K562 (cell line): ENCODE data around the gene MAP1LC3B2. TPM values are rescaled to one million over a fixed set of nuclear protein-coding genes. Genes with fewer than 3 reads are reported as not detected.

Source experiments
- BCOR ChIP-seq: fragments of 450-650 bp; IDR thresholded peaks from 2 replicates; pipeline ENCODE4 v1.6.1; 2016
- EHMT2 ChIP-seq: fragments of 450-650 bp; IDR thresholded peaks from 2 replicates; pipeline ENCODE4 v1.6.1; 2018; ENCODE audit warnings: antibody characterized with exemption
- FOXJ2 ChIP-seq: fragments of 200-800 bp; sonication (Bioruptor generic); IDR thresholded peaks from 2 replicates; pipeline ENCODE4 v1.6.1; 2016; ENCODE audit warnings: missing genetic modification characterization, missing compliant biosample characterization
- KLF10 ChIP-seq: fragments of 250-450 bp; sonication (Bioruptor Pico); IDR thresholded peaks from 2 replicates; pipeline ENCODE4 v1.6.1; 2021; ENCODE audit warnings: matching md5 sums
- MEIS2 ChIP-seq: fragments of 450-650 bp; IDR thresholded peaks from 2 replicates; pipeline ENCODE4 v1.6.1; 2014; ENCODE audit warnings: mild to moderate bottlenecking; ENCODE audit not compliant: partially characterized antibody
- PTTG1 ChIP-seq: fragments of 450-650 bp; IDR thresholded peaks from 2 replicates; pipeline ENCODE4 v1.6.1; 2016; ENCODE audit warnings: low read depth, mild to moderate bottlenecking, missing genetic modification characterization, missing compliant biosample characterization
- RBM25 ChIP-seq: fragments of 200-400 bp; formaldehyde crosslinking; IDR thresholded peaks from 2 replicates; pipeline ENCODE4 v1.6.1; 2018; ENCODE audit warnings: low read length, low read depth, moderate library complexity; ENCODE audit not compliant: severe bottlenecking
- SAFB2 ChIP-seq: fragments of 200-400 bp; formaldehyde crosslinking; IDR thresholded peaks from 2 replicates; pipeline ENCODE4 v1.6.1; 2018; ENCODE audit warnings: borderline replicate concordance, low read length, low read depth, moderate library complexity; ENCODE audit not compliant: severe bottlenecking
- SMARCA5 ChIP-seq: fragments of 450-650 bp; IDR thresholded peaks from 2 replicates; pipeline ENCODE4 v1.6.1; 2016
- ZNF830 ChIP-seq: fragments of 250-450 bp; sonication (Bioruptor Pico); IDR thresholded peaks from 2 replicates; pipeline ENCODE4 v1.5.0; 2021; ENCODE audit warnings: mild to moderate bottlenecking
- polyA plus RNA-seq, 8 experiments: library from polyadenylated mRNA; depleted of rRNA in 4 of 8; stranded (reverse) in 5 of 8; unstranded in 3 of 8; fragments of >200 nt; fragmentation: Nextera tagmentation in 2 of 8; fragmentation: Illumina TruSeq in 1 of 8; extraction: Ambion mirVana in 2 of 8; extraction: Trizol in 1 of 8; gene quantifications; 2 replicates each; pipeline versions ENCODE4 v1.2.1 to v1.2.3, GENCODE V29; 2011 to 2014; ENCODE audit warnings: inconsistent platforms in 1 of 8, missing spikeins in 1 of 8
- total RNA-seq, 7 experiments: library from RNA; depleted of rRNA in 6 of 7; stranded (reverse); fragments of >200 nt in 6 of 7; fragmentation: Illumina TruSeq in 2 of 7; extraction: Trizol in 2 of 7; gene quantifications; 2 replicates each; pipeline versions ENCODE4 v1.2.1 to v1.2.3, GENCODE V29; 2011 to 2021; ENCODE audit warnings: low replicate concordance in 1 of 7
- TF ChIP-seq, protein P1 (sequence below): fragments of 150-350 bp; conservative IDR thresholded peaks from 2 replicates; pipeline ENCODE4 v1.6.1; 2014; ENCODE audit warnings: low read length
- TF ChIP-seq, protein P2 (sequence below), 2 experiments: fragments of 450-650 bp; formaldehyde crosslinking in 1 of 2; IDR thresholded peaks; 2 replicates each; pipeline versions ENCODE4 v1.4.0 to v1.6.1; 2014 to 2020; ENCODE audit warnings: mild to moderate bottlenecking in 2 of 2, borderline replicate concordance in 1 of 2, low read depth in 1 of 2
- TF ChIP-seq, protein P3 (sequence below), 2 experiments: fragments of 450-650 bp; IDR thresholded peaks; 2 replicates each; pipeline ENCODE4 v1.6.1; 2016

Gene MAP1LC3B2
- total and polyA plus RNA-seq, 9 of the 15 experiments (the other 6 are each of a cell fraction or from before 2014, with no cell fraction given), result 0.53 to 2.8 (median 0.76) TPM; not detected in 2

DNA sequence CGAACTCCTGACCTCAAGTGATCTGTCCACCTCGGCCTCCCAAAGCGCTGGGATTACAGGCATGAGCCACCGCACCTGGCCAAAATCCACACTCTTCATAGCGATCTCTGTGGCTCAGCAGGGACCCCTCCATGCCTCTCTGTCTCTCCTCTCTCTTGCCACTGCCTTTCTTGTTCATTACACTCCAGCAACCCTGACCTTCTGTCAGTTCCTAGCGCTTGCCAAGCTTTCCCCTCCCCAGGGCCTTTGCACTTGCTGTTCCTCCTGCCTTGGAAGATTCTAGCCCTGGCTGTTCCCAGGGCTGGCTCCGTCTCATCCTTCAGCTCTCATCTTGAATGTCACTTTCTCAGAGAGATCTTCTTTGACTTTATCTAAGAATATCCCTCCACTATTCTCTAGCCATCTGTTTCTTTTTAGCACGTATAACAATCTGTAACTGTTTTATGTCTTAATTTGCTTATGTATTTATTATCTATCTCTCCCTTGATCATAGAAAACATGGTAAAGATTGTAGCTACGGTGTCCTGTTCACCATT lies 38.9 kb upstream of the MAP1LC3B2 start (continued):
- TF ChIP-seq, protein P1, sequence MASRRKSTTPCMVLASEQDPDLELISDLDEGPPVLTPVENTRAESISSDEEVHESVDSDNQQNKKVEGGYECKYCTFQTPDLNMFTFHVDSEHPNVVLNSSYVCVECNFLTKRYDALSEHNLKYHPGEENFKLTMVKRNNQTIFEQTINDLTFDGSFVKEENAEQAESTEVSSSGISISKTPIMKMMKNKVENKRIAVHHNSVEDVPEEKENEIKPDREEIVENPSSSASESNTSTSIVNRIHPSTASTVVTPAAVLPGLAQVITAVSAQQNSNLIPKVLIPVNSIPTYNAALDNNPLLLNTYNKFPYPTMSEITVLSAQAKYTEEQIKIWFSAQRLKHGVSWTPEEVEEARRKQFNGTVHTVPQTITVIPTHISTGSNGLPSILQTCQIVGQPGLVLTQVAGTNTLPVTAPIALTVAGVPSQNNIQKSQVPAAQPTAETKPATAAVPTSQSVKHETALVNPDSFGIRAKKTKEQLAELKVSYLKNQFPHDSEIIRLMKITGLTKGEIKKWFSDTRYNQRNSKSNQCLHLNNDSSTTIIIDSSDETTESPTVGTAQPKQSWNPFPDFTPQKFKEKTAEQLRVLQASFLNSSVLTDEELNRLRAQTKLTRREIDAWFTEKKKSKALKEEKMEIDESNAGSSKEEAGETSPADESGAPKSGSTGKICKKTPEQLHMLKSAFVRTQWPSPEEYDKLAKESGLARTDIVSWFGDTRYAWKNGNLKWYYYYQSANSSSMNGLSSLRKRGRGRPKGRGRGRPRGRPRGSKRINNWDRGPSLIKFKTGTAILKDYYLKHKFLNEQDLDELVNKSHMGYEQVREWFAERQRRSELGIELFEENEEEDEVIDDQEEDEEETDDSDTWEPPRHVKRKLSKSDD, result no peak
- TF ChIP-seq ZNF830 (CRISPR knock-in tag), result no peak
- no peak for TF ChIP-seq PTTG1 (tag)
- TF ChIP-seq EHMT2, result no peak
- TF ChIP-seq, protein P2, sequence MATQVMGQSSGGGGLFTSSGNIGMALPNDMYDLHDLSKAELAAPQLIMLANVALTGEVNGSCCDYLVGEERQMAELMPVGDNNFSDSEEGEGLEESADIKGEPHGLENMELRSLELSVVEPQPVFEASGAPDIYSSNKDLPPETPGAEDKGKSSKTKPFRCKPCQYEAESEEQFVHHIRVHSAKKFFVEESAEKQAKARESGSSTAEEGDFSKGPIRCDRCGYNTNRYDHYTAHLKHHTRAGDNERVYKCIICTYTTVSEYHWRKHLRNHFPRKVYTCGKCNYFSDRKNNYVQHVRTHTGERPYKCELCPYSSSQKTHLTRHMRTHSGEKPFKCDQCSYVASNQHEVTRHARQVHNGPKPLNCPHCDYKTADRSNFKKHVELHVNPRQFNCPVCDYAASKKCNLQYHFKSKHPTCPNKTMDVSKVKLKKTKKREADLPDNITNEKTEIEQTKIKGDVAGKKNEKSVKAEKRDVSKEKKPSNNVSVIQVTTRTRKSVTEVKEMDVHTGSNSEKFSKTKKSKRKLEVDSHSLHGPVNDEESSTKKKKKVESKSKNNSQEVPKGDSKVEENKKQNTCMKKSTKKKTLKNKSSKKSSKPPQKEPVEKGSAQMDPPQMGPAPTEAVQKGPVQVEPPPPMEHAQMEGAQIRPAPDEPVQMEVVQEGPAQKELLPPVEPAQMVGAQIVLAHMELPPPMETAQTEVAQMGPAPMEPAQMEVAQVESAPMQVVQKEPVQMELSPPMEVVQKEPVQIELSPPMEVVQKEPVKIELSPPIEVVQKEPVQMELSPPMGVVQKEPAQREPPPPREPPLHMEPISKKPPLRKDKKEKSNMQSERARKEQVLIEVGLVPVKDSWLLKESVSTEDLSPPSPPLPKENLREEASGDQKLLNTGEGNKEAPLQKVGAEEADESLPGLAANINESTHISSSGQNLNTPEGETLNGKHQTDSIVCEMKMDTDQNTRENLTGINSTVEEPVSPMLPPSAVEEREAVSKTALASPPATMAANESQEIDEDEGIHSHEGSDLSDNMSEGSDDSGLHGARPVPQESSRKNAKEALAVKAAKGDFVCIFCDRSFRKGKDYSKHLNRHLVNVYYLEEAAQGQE (IDR thresholded peaks at IDR 0.05; ENCODE audit: borderline replicate concordance), result no peak
- TF ChIP-seq, protein P2 (CRISPR knock-in tag; IDR thresholded peaks at IDR 0.05; ENCODE audit: low read depth), result no peak
- TF ChIP-seq SAFB2, result no peak
- no peak for TF ChIP-seq KLF10
- TF ChIP-seq SMARCA5, result 0 out of 2 replicates have a peak, but pooled peaks have one; percentile 35
- peak; percentile 82 for TF ChIP-seq BCOR
- no peak for TF ChIP-seq FOXJ2 (tag)
- no peak for TF ChIP-seq MEIS2
- TF ChIP-seq RBM25, result peak; percentile 56
- TF ChIP-seq, protein P3, sequence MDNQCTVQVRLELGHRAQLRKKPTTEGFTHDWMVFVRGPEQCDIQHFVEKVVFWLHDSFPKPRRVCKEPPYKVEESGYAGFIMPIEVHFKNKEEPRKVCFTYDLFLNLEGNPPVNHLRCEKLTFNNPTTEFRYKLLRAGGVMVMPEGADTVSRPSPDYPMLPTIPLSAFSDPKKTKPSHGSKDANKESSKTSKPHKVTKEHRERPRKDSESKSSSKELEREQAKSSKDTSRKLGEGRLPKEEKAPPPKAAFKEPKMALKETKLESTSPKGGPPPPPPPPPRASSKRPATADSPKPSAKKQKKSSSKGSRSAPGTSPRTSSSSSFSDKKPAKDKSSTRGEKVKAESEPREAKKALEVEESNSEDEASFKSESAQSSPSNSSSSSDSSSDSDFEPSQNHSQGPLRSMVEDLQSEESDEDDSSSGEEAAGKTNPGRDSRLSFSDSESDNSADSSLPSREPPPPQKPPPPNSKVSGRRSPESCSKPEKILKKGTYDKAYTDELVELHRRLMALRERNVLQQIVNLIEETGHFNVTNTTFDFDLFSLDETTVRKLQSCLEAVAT (IDR thresholded peaks at IDR 0.05), result no peak
